PC-3 (cell line): ENCODE data around the gene SMC1B.

ENCODE experiments used
- EZH2phosphoT487 ChIP-seq: fragments of 300-600 bp; sonication (generic); IDR thresholded peaks from 2 replicates; pipeline ENCODE4 v1.6.1; 2018; ENCODE audit warnings: mild to moderate bottlenecking, antibody characterized with exemption, low read length, borderline replicate concordance
- TF ChIP-seq, protein P1 (sequence below): fragments of 300-600 bp; sonication (generic); conservative IDR thresholded peaks from 2 replicates; pipeline ENCODE4 v1.5.1; 2017; ENCODE audit warnings: antibody characterized with exemption, low read depth, mild to moderate bottlenecking, low read length

DNA sequence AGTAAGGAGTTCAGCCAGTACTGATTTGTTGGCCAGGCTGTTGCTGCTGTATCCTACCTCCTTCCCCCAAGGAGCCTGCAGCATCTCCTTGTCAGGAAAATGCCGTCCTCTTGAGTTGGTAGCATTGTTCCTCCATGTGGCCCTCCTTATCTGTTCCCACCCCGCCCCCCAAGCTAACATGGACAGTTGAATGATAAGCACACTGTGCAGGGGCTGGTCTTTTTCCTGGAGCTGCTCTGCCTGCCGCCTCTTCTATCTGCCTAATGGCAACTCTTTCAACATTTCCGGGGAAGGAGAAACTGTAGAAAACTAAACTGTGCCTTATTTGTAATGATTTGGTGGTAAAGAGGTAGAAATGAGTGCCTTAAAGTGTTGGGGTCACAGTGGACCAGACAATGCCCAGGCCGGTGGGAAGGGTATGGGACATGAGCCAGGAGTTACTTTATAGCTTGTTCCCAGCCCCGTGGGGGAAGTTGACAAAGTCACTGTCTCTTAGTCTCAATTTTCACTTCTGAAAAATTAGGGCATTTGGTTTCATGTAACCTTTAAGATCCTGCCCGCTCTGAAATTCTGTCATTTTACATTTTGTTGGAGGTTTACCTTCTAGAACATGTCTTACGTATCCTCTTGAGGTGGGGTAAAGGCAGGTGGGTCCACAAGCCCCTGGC lies 99.2 kb downstream of the SMC1B start:
- TF ChIP-seq, protein P1, sequence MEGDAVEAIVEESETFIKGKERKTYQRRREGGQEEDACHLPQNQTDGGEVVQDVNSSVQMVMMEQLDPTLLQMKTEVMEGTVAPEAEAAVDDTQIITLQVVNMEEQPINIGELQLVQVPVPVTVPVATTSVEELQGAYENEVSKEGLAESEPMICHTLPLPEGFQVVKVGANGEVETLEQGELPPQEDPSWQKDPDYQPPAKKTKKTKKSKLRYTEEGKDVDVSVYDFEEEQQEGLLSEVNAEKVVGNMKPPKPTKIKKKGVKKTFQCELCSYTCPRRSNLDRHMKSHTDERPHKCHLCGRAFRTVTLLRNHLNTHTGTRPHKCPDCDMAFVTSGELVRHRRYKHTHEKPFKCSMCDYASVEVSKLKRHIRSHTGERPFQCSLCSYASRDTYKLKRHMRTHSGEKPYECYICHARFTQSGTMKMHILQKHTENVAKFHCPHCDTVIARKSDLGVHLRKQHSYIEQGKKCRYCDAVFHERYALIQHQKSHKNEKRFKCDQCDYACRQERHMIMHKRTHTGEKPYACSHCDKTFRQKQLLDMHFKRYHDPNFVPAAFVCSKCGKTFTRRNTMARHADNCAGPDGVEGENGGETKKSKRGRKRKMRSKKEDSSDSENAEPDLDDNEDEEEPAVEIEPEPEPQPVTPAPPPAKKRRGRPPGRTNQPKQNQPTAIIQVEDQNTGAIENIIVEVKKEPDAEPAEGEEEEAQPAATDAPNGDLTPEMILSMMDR, result no peak
- TF ChIP-seq EZH2phosphoT487, result no peak
